ENCODE measurements around the gene SLC6A13. TPM values are rescaled to one million over a fixed set of nuclear protein-coding genes. Genes with fewer than 3 reads are reported as not detected.

The SLC6A13 gene
- total RNA-seq, 1 experiment from 2014 or later = not detected

GRCh38 chr12:229441-230191 lies 33.0 kb downstream of the SLC6A13 start:
- Histone ChIP-seq H3K36me3 (ENCODE audit: low read depth) (no peaks in the 10 kb centered on the region), H3K27ac (no peak overlapping the region), H3K4me1 (replicated peaks; ENCODE audit: insufficient read depth) (no peaks in the 10 kb centered on the region), H3K9me2 (ENCODE audit: insufficient read depth) (no peaks in the 10 kb centered on the region), H3K27me3 (ENCODE audit: insufficient read depth, low read depth) (peaks cover 97% of the 10 kb centered on the region), H3K4me2 (no peak overlapping the region), H3F3A (ENCODE audit: insufficient read depth, low read depth) (no peaks in the 10 kb centered on the region), H3K4me3 (no peak overlapping the region), H2AFZ (no peak overlapping the region), H4K20me1 (ENCODE audit: insufficient read depth) (no peaks in the 10 kb centered on the region), H3K79me2 (ENCODE audit: low read depth) (no peaks in the 10 kb centered on the region), H3K9me3 (ENCODE audit: insufficient read depth, low read depth) (no peaks in the 10 kb centered on the region)
- BruUV-seq (replicated peaks) = no TSS peak
- intact Hi-C loops (cut with micrococcal nuclease; ENCODE audit: unreplicated experiment) = no loop called here
- POLR2A ChIA-PET (ENCODE audit: unreplicated experiment) = no interaction called here
- DNase-seq = no peak
- TF ChIP-seq EZH2 (IDR thresholded peaks at IDR 0.05; ENCODE audit: low read depth) (no peak), CTCF (conservative IDR thresholded peaks at IDR 0.05) (no peak)
- CTCF ChIA-PET = no interaction called here

GRCh38 chr12:228846-229200 lies 33.8 kb downstream of the SLC6A13 start:
- Histone ChIP-seq H3K9me2 (ENCODE audit: insufficient read depth) (no peaks in the 10 kb centered on the region), H3K4me1 (replicated peaks; ENCODE audit: insufficient read depth) (no peaks in the 10 kb centered on the region), H4K20me1 (ENCODE audit: insufficient read depth) (no peaks in the 10 kb centered on the region), H3K36me3 (ENCODE audit: low read depth) (no peaks in the 10 kb centered on the region), H3K4me2 (no peak overlapping the region), H3K9me3 (ENCODE audit: insufficient read depth, low read depth) (no peaks in the 10 kb centered on the region), H3K79me2 (ENCODE audit: low read depth) (no peaks in the 10 kb centered on the region), H3K27ac (no peak overlapping the region), H3K4me3 (no peak overlapping the region), H3K27me3 (ENCODE audit: insufficient read depth, low read depth) (peaks cover 99% of the 10 kb centered on the region), H3F3A (ENCODE audit: insufficient read depth, low read depth) (no peaks in the 10 kb centered on the region), H2AFZ (no peak overlapping the region)
- no peak for DNase-seq
- no peak for TF ChIP-seq CTCF (conservative IDR thresholded peaks at IDR 0.05)
- no peak for TF ChIP-seq EZH2 (IDR thresholded peaks at IDR 0.05; ENCODE audit: low read depth)
- BruUV-seq (replicated peaks) = no TSS peak
- CTCF ChIA-PET = no interaction called here
- POLR2A ChIA-PET (ENCODE audit: unreplicated experiment) = no interaction called here
- intact Hi-C loops (cut with micrococcal nuclease; ENCODE audit: unreplicated experiment) = no loop called here

GRCh38 chr12:227923-228845 lies 34.5 kb downstream of the SLC6A13 start:
- POLR2A ChIA-PET (ENCODE audit: unreplicated experiment) = no interaction called here
- Histone ChIP-seq H3K4me2 (no peak overlapping the region), H3K9me2 (ENCODE audit: insufficient read depth) (no peaks in the 10 kb centered on the region), H3K27me3 (ENCODE audit: insufficient read depth, low read depth) (peaks cover 99% of the 10 kb centered on the region), H3K4me1 (replicated peaks; ENCODE audit: insufficient read depth) (no peaks in the 10 kb centered on the region), H3F3A (ENCODE audit: insufficient read depth, low read depth) (no peaks in the 10 kb centered on the region), H3K27ac (no peak overlapping the region), H3K79me2 (ENCODE audit: low read depth) (no peaks in the 10 kb centered on the region), H2AFZ (no peak overlapping the region), H3K9me3 (ENCODE audit: insufficient read depth, low read depth) (no peaks in the 10 kb centered on the region), H3K36me3 (ENCODE audit: low read depth) (no peaks in the 10 kb centered on the region), H4K20me1 (ENCODE audit: insufficient read depth) (no peaks in the 10 kb centered on the region), H3K4me3 (no peak overlapping the region)
- CTCF ChIA-PET = no interaction called here
- no peak for DNase-seq
- TF ChIP-seq CTCF (conservative IDR thresholded peaks at IDR 0.05) (no peak), EZH2 (IDR thresholded peaks at IDR 0.05; ENCODE audit: low read depth) (no peak)
- BruUV-seq (replicated peaks) = no TSS peak
- intact Hi-C loops (cut with micrococcal nuclease; ENCODE audit: unreplicated experiment) = no loop called here

Measured in PC-9 (cell line).